Measurements from ENCODE around the gene PTPN4. TPM values are rescaled to one million over a fixed set of nuclear protein-coding genes. Genes with fewer than 3 reads are reported as not detected.

The PTPN4 gene
- polyA plus RNA-seq, 1 donor from 2014 or later: 22.0 TPM

DNA sequence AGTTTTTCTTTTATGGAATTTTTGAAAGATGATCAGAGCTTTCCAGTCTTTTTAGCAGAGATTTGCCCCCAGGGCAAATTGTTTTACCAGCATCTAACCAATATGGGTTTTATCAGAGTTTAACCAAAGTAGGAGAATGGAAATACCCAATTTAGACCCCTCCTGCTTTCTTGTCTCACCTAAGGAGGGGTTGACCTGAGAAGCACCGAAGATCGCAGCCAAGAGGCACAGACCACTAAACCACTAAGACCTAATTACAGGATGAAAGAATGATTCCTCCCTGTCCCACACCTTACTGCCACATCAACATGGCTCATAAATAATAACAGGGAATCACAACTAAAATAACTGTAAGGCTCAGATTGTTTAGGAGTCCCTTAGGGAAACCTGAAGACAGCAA, 141.3 kb downstream of the PTPN4 start:
- H3K79me2 ChIP-seq (replicated peaks; ENCODE audit: insufficient read depth, low read length): no peaks in the 10 kb centered on the region
- H3K4me3 ChIP-seq (ENCODE audit: low read length): no peak overlapping the region
- H3K4me2 ChIP-seq (ENCODE audit: low read length): no peak overlapping the region
- H3K9ac ChIP-seq (ENCODE audit: low read length): no peak overlapping the region
- no peak for TF ChIP-seq EZH2 (IDR thresholded peaks at IDR 0.05; ENCODE audit: borderline replicate concordance, insufficient read depth, low read length, poor library complexity, severe bottlenecking)
- no peak for TF ChIP-seq TAF1 (IDR thresholded peaks at IDR 0.05; ENCODE audit: low read depth)
- TF ChIP-seq POLR2AphosphoS5 (IDR thresholded peaks at IDR 0.05): no peak
- TF ChIP-seq, protein P1, sequence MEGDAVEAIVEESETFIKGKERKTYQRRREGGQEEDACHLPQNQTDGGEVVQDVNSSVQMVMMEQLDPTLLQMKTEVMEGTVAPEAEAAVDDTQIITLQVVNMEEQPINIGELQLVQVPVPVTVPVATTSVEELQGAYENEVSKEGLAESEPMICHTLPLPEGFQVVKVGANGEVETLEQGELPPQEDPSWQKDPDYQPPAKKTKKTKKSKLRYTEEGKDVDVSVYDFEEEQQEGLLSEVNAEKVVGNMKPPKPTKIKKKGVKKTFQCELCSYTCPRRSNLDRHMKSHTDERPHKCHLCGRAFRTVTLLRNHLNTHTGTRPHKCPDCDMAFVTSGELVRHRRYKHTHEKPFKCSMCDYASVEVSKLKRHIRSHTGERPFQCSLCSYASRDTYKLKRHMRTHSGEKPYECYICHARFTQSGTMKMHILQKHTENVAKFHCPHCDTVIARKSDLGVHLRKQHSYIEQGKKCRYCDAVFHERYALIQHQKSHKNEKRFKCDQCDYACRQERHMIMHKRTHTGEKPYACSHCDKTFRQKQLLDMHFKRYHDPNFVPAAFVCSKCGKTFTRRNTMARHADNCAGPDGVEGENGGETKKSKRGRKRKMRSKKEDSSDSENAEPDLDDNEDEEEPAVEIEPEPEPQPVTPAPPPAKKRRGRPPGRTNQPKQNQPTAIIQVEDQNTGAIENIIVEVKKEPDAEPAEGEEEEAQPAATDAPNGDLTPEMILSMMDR (IDR thresholded peaks at IDR 0.05; ENCODE audit: poor library complexity, severe bottlenecking): no peak
- TF ChIP-seq RAD21 (conservative IDR thresholded peaks at IDR 0.05): no peak
- no peak for TF ChIP-seq MXI1 (conservative IDR thresholded peaks at IDR 0.05; ENCODE audit: poor library complexity, severe bottlenecking)
- no peak for TF ChIP-seq REST (IDR thresholded peaks at IDR 0.05; ENCODE audit: borderline replicate concordance)
- no peak for TF ChIP-seq SMC3 (conservative IDR thresholded peaks at IDR 0.05; ENCODE audit: poor library complexity)
- no peaks in the 10 kb centered on the region for H3K27me3 ChIP-seq (ENCODE audit: insufficient read depth, low read depth, low read length)
- H3F3A ChIP-seq (ENCODE audit: insufficient read depth, low read length, poor library complexity, severe bottlenecking): no peaks in the 10 kb centered on the region
- no peak overlapping the region for H3K27ac ChIP-seq (ENCODE audit: low read length)
- H4K20me1 ChIP-seq (ENCODE audit: insufficient read depth): no peaks in the 10 kb centered on the region
- H3K36me3 ChIP-seq (ENCODE audit: insufficient read depth, low read length): peaks cover 16% of the 10 kb centered on the region
- no peak overlapping the region for H2AFZ ChIP-seq (ENCODE audit: low read depth, low read length)
- no peaks in the 10 kb centered on the region for H3K9me2 ChIP-seq (ENCODE audit: insufficient read depth, low read length)
- no peaks in the 10 kb centered on the region for H3K9me3 ChIP-seq (ENCODE audit: low read length)

DNA sequence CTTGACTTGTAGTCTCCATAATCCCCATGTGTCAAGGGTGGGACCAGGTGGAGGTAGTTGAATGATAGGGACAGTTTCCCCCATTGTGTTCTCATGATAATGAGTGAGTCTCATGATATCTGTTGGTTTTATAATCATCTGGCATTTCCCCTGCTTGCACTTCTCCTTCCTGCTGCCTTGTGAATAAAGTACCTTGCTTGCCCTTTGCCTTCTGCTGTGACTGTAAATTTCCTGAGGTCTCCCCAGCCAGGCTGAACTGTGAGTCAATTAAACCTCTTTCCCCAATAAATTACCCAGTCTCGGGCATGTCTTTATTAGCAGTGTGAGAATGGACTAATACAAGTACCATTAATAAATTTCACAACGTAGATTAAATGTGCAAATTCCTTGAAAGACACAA, 150.8 kb downstream of the PTPN4 start:
- peaks cover 10% of the 10 kb centered on the region for H3K36me3 ChIP-seq (ENCODE audit: insufficient read depth, low read length)
- H3K79me2 ChIP-seq (replicated peaks; ENCODE audit: insufficient read depth, low read length): no peaks in the 10 kb centered on the region
- no peak overlapping the region for H3K4me3 ChIP-seq (ENCODE audit: low read length)
- H3K27me3 ChIP-seq (ENCODE audit: insufficient read depth, low read depth, low read length): no peaks in the 10 kb centered on the region
- H3K9ac ChIP-seq (ENCODE audit: low read length): no peak overlapping the region
- H4K20me1 ChIP-seq (ENCODE audit: insufficient read depth): no peaks in the 10 kb centered on the region
- H2AFZ ChIP-seq (ENCODE audit: low read depth, low read length): no peak overlapping the region
- H3F3A ChIP-seq (ENCODE audit: insufficient read depth, low read length, poor library complexity, severe bottlenecking): no peaks in the 10 kb centered on the region
- TF ChIP-seq SMC3 (conservative IDR thresholded peaks at IDR 0.05; ENCODE audit: poor library complexity): no peak
- TF ChIP-seq EZH2 (IDR thresholded peaks at IDR 0.05; ENCODE audit: borderline replicate concordance, insufficient read depth, low read length, poor library complexity, severe bottlenecking): no peak
- no peak for TF ChIP-seq RAD21 (conservative IDR thresholded peaks at IDR 0.05)
- TF ChIP-seq MXI1 (conservative IDR thresholded peaks at IDR 0.05; ENCODE audit: poor library complexity, severe bottlenecking): no peak
- TF ChIP-seq EP300 (conservative IDR thresholded peaks at IDR 0.05; ENCODE audit: poor library complexity, severe bottlenecking): no peak
- no peak for TF ChIP-seq REST (IDR thresholded peaks at IDR 0.05; ENCODE audit: borderline replicate concordance)
- no peak for TF ChIP-seq TAF1 (IDR thresholded peaks at IDR 0.05; ENCODE audit: low read depth)
- no peak for TF ChIP-seq POLR2AphosphoS5 (IDR thresholded peaks at IDR 0.05)
- TF ChIP-seq, protein P1 (IDR thresholded peaks at IDR 0.05; ENCODE audit: poor library complexity, severe bottlenecking): no peak
- H3K9me2 ChIP-seq (ENCODE audit: insufficient read depth, low read length): no peaks in the 10 kb centered on the region
- H3K9me3 ChIP-seq (ENCODE audit: low read length): no peaks in the 10 kb centered on the region
- no peak overlapping the region for H3K27ac ChIP-seq (ENCODE audit: low read length)
- no peak overlapping the region for H3K4me2 ChIP-seq (ENCODE audit: low read length)

Measured in neural cell (in vitro differentiated cells).